DND-41 (cell line): ENCODE measurements around the gene CCND1.

Source experiments
- ATAC-seq: fragments of 200-7000 bp; cut with Tn5 transposase; 3 replicates; pipeline ENCODE4 v1.9.1; 2021; ENCODE audit warnings: low read depth; ENCODE audit not compliant: insufficient read depth
- DNase-seq: peaks from one replicate; pipeline ENCODE4 v3.0.0-alpha.2; 2020
- H2AFZ ChIP-seq: 2 replicates; pipeline ENCODE4 v1.6.0; 2012; ENCODE audit warnings: low read depth, low read length
- H3K27ac ChIP-seq: 2 replicates; pipeline ENCODE4 v1.5.1; 2012; ENCODE audit warnings: low read length, inconsistent platforms
- H3K27me3 ChIP-seq: fragments of 200-600 bp; sonication (generic); 2 replicates; pipeline ENCODE4 v1.6.0; 2012; ENCODE audit warnings: low read length, mild to moderate bottlenecking, inconsistent platforms; ENCODE audit not compliant: insufficient read depth, poor library complexity
- H3K36me3 ChIP-seq: 2 replicates; pipeline ENCODE4 v1.5.1; 2012; ENCODE audit warnings: low read length, inconsistent platforms; ENCODE audit not compliant: insufficient read depth
- H3K4me1 ChIP-seq: 2 replicates; pipeline ENCODE4 v1.5.1; 2012; ENCODE audit warnings: mild to moderate bottlenecking, low read length; ENCODE audit not compliant: insufficient read depth
- H3K4me2 ChIP-seq: 2 replicates; pipeline ENCODE4 v1.6.0; 2012; ENCODE audit warnings: mild to moderate bottlenecking, moderate library complexity, low read length, inconsistent platforms; ENCODE audit not compliant: insufficient read depth
- H3K4me3 ChIP-seq, 2 experiments: fragments of 200-600 bp in 1 of 2; shearing (Covaris generic) in 1 of 2; 2 replicates each; pipeline ENCODE4 v1.5.1; 2012 to 2016; ENCODE audit warnings: inconsistent platforms in 2 of 2, low read length in 2 of 2, mild to moderate bottlenecking in 2 of 2, low read depth in 1 of 2, moderate library complexity in 1 of 2
- H3K79me2 ChIP-seq: 2 replicates; pipeline ENCODE4 v1.6.0; 2012; ENCODE audit warnings: low read length, inconsistent platforms; ENCODE audit not compliant: insufficient read depth
- H3K9ac ChIP-seq: 2 replicates; pipeline ENCODE4 v1.6.0; 2012; ENCODE audit warnings: low read depth, mild to moderate bottlenecking, inconsistent platforms, low read length, moderate library complexity
- H3K9me3 ChIP-seq: 2 replicates; pipeline ENCODE4 v1.5.1; 2012; ENCODE audit warnings: low read length, moderate library complexity, mild to moderate bottlenecking, inconsistent platforms; ENCODE audit not compliant: insufficient read depth, severe bottlenecking
- H4K20me1 ChIP-seq: 2 replicates; pipeline ENCODE4 v1.6.0; 2012; ENCODE audit warnings: low read length; ENCODE audit not compliant: insufficient read depth
- EZH2 ChIP-seq: IDR thresholded peaks from 3 replicates; pipeline ENCODE4 v1.6.1; 2012; ENCODE audit warnings: borderline replicate concordance, low read depth, mild to moderate bottlenecking, moderate library complexity, low read length, inconsistent platforms; ENCODE audit not compliant: severe bottlenecking
- TF ChIP-seq, protein P1 (sequence below): IDR thresholded peaks from 2 replicates; pipeline ENCODE4 v1.5.1; 2012; ENCODE audit warnings: borderline replicate concordance, low read length, moderate library complexity, mild to moderate bottlenecking; ENCODE audit not compliant: poor library complexity, severe bottlenecking; ENCODE audit errors: extremely low read depth

The CCND1 gene

DNA sequence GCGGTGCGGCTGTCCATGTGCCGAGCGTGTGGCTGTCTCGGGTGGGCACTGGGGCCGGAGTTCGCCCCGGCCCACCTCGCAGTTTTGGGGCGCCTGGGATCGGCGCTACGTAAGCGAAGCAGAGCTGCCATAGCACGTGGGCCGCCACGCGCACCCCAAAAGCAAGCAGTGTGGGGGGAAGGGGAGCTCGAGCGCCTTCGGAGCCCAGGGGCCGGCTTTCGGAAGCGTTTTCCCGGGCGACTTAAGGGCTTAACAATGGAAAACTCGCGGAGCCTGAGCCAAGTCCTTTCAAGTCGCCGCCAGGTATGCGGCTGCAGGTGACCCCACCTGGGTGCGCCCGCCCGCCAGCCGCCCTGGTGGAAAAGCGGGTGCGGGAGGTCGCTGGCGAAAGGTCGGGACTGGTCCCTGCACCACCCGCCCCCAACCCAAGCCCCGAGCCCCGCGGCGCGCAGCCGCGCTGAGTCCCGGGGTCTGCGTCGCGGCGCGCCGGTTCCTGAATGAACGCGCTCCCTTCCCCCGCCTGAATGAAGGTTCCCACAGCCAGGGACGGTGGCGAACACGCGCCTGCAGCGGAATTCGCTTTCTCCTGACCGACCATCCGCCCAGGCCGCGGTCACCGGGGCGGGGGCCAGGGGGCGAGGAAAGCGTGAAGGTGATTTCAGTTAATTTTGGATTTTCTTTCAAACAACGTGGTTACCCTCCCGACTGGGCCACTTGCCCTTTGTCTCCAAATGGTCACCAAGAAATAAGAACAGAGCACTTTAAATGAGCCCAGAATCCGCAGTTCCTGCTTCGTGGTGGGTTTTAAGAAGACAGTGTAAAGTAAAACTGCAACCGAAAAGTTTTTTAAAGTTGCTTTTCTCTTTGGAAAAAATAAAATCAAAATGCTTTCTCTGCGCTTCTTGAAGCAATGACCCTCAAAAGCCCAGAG lies 2.8 kb upstream of the CCND1 start:
- DNase-seq (no peak), ATAC-seq (no peak)
- H3K9me3 ChIP-seq: no peaks in the 10 kb centered on the region
- TF ChIP-seq, protein P1, sequence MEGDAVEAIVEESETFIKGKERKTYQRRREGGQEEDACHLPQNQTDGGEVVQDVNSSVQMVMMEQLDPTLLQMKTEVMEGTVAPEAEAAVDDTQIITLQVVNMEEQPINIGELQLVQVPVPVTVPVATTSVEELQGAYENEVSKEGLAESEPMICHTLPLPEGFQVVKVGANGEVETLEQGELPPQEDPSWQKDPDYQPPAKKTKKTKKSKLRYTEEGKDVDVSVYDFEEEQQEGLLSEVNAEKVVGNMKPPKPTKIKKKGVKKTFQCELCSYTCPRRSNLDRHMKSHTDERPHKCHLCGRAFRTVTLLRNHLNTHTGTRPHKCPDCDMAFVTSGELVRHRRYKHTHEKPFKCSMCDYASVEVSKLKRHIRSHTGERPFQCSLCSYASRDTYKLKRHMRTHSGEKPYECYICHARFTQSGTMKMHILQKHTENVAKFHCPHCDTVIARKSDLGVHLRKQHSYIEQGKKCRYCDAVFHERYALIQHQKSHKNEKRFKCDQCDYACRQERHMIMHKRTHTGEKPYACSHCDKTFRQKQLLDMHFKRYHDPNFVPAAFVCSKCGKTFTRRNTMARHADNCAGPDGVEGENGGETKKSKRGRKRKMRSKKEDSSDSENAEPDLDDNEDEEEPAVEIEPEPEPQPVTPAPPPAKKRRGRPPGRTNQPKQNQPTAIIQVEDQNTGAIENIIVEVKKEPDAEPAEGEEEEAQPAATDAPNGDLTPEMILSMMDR: no peak
- TF ChIP-seq EZH2: no peak
- H3K9ac ChIP-seq: no peak overlapping the region
- H3K27ac ChIP-seq: no peak overlapping the region
- no peak overlapping the region for H3K4me3 ChIP-seq
- no peaks in the 10 kb centered on the region for H3K79me2 ChIP-seq
- no peaks in the 10 kb centered on the region for H4K20me1 ChIP-seq
- H3K4me1 ChIP-seq: no peaks in the 10 kb centered on the region
- H2AFZ ChIP-seq: no peak overlapping the region
- no peaks in the 10 kb centered on the region for H3K36me3 ChIP-seq
- no peaks in the 10 kb centered on the region for H3K27me3 ChIP-seq
- H3K4me2 ChIP-seq: no peak overlapping the region

DNA sequence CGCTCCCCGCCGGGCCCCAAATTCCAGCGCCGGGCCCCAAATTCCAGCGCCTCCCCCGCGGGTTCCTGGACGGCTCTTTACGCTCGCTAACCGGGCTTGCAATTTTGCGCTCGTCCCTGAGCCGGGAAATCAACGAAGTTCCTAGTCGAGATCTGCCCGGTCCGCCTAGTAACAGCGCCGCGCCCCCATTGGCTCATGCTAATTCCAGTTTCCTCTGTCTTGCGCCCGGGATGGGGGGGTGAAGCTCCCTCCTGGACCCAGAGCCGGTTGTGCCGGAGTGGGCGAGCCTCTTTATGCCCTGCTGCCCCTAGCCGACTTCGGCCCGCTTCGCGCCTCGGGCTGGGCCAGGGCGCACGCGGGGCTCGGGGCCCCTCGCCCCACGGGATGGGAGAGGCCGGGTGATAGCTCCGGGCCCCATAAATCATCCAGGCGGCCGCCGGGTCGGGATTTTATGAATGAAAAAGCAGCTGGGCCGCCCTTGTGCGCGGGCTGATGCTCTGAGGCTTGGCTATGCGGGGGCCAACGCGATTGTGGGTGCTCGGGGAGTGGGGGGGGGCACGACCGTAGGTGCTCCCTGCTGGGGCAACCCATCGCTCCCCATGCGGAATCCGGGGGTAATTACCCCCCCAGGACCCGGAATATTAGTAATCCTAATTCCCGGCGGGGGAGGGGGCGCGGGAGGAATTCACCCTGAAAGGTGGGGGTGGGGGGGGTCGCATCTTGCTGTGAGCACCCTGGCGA lies 1.8 kb upstream of the CCND1 start:
- Histone ChIP-seq H3K36me3 (no peaks in the 10 kb centered on the region), H3K4me2 (no peak overlapping the region), H3K9me3 (no peaks in the 10 kb centered on the region), H3K4me1 (no peaks in the 10 kb centered on the region), H4K20me1 (no peaks in the 10 kb centered on the region), H3K27ac (no peak overlapping the region), H2AFZ (no peak overlapping the region), H3K9ac (no peak overlapping the region), H3K4me3 (no peak overlapping the region), H3K79me2 (no peaks in the 10 kb centered on the region), H3K27me3 (no peaks in the 10 kb centered on the region)
- TF ChIP-seq, protein P1: no peak
- TF ChIP-seq EZH2: no peak
- no peak for DNase-seq
- ATAC-seq: no peak

DNA sequence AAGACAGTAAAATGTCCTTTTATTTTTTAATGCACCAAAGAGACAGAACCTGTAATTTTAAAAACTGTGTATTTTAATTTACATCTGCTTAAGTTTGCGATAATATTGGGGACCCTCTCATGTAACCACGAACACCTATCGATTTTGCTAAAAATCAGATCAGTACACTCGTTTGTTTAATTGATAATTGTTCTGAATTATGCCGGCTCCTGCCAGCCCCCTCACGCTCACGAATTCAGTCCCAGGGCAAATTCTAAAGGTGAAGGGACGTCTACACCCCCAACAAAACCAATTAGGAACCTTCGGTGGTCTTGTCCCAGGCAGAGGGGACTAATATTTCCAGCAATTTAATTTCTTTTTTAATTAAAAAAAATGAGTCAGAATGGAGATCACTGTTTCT lies 1.1 kb upstream of the CCND1 start:
- no peaks in the 10 kb centered on the region for H3K79me2 ChIP-seq
- H3K9me3 ChIP-seq: no peaks in the 10 kb centered on the region
- H3K27me3 ChIP-seq: no peaks in the 10 kb centered on the region
- no peak overlapping the region for H3K4me3 ChIP-seq
- DNase-seq (no peak), ATAC-seq (no peak)
- H3K9ac ChIP-seq: no peak overlapping the region
- H3K4me1 ChIP-seq: no peaks in the 10 kb centered on the region
- no peak for TF ChIP-seq EZH2
- TF ChIP-seq, protein P1: no peak
- no peaks in the 10 kb centered on the region for H3K36me3 ChIP-seq
- H4K20me1 ChIP-seq: no peaks in the 10 kb centered on the region
- H2AFZ ChIP-seq: no peak overlapping the region
- H3K4me2 ChIP-seq: no peak overlapping the region
- H3K27ac ChIP-seq: no peak overlapping the region
